HPDE6-E6E7 (cell line): ENCODE results near the gene DQX1.

Experiments
- DNase-seq: peaks from one replicate; pipeline ENCODE4 v3.0.0; 2011; ENCODE audit warnings: missing footprints; ENCODE audit errors: extremely low spot score

The DQX1 gene

DNA sequence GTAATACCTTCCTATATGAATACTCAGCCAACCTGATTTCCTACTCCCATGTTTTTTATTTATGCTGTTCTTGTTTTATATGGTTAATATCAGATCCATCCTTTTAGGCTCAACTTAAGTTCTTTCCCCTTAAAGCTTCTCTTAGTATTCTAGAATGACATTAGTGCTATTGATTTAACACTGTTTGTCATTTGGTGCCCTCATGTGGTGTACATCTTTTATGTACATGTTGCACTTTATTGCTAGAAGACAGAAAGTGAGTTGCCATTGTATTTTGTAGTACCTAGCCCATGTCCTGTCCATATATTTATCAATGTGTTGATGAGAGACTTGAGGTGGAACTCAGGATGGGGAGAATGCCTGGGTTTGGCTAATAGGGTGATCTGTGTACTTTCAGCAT lies 6.2 kb upstream of the DQX1 start:
- DNase-seq: no peak

DNA sequence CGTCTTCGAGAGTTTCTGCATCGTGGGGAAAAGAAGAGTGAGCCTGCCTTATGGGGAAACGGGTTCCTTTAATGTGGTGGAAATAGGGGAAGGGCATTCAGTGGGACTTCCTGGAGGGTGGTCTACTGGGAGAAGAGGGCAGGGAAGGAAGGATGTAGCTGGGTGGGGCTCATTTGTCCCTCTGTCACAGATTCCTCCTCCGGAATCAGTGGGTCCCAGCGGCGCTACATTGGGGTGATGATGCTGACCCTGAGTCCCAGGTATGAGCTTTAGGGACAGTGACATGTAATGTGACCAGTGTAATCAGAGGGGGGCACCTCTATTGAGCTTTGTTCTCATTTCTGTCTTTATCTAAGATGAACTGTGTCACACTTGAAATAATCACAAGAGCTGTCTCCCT lies 5.6 kb upstream of the DQX1 start:
- DNase-seq: no peak

GRCh38 chr2:74530239-74531187 lies 4.5 kb upstream of the DQX1 start:
- no peak for DNase-seq

DNA sequence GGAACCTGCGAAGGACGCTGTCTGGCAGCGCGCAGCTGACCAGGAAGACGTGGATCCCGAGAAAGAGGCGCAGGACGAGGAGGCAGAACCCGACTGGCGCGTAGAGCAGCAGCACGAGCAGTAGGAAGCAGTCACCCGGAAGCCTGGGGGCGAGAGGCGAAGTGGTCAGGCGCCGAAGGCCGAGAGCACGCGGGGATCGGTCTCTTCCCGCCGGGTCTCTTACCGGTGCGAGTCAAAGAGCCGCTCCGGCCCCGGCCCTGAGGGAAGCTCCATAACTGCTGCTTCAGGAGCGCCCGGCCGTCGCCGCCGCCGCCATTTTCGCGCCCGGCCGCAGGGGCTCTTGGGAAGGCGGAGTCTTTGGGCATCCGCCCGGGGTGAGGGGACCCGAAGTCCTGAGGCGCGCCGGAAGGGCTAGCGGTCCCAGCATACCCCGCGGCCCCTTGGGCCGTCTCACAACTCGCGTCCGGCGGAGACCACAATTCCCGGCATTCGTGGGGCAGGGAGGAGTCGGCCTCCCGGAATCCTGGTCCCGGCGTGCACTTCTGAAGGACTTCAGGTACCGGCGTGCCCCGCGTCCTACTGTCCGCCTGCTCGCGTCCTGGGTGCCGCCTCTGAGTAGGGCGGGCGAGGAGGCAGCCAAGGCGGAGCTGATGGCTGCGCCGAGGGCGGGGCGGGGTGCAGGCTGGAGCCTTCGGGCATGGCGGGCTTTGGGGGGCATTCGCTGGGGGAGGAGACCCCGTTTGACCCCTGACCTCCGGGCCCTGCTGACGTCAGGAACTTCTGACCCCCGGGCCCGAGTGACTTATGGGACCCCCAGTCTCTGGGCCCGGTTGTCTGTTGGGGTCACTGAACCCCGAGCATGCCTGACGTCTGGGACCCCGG lies 3.6 kb upstream of the DQX1 start, which contains the start of the genes AUP1 and HTRA2:
TSS of gene AUP1 (minus strand) at position 350 of the 882 bp plus-strand sequence. CDS start at position 273, 77 bp downstream.
TSS of gene HTRA2 (plus strand) at position 577 of the 882 bp plus-strand sequence. CDS start at position 651, 74 bp downstream.
- DNase-seq: peak; percentile 99

GRCh38 chr2:74528600-74529356 lies 2.7 kb upstream of the DQX1 start:
- DNase-seq: no peak

GRCh38 chr2:74527741-74528140 lies 1.7 kb upstream of the DQX1 start:
- no peak for DNase-seq

DNA sequence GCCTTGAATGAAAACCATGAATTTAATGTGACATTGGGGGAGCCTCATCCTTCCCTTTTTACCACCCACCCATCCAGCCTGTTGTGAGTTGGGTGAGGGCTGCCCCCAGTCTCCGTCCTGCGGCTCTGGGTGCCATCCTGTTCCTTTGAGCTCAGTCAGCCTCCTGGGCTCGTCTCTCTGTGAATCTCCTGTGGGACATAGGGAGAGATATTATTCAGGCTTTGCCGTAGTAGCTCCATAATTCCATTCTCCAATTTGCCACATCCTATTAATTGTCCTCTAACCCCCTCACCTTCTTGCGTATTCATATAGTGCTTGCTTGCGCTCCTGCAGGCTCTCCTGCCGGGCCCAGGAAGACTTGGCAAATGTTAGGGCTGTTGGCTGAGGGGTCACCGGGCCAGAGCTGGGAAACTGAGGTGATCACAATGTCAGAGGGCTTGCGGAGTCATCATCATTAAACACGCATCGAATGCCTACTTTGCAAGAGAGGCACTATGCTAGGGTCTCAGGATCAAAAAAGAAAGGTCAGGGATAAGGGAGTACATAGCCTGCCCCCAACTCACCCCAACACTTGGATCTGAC lies 709 bp upstream of the DQX1 start:
- no peak for DNase-seq

DNA sequence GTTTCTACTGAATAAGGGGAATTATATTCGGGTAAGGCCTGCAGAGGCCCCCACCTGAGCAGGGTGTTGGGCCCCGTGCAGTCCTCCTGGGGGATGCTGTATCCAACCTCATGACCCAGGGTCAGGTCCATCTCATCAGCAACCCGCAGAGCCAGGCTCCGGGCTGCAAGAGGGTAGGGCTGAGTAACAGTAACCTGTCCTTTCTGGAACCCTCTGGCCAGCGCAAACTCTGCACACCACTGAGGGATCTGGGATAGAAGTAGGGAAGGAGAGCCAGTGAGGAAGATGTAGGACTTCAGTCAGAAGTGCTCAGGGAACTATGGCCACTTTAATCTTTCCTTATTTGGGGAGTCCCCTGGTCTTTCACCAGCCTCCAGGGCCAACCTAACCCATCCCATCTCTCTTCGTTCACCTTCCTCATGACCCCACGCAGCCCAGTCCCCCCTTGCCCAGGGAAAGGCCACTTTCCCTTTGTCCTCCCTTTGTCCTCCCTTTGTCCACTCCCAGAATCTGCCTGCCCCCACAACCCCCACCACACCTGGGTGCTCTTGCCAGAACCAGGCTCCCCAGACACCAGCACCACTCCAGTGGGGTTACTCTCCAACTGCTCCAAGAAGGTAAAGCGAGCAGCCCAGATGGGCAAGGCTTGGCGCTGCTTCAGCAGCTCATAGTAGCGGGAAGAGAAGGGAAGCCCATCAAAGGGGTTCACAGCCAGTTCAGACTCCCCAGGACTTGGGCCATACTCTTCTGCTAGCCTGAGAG lies 895 bp downstream of the DQX1 start:
- DNase-seq: no peak

- DNase-seq: no peak
These were observed 2.0 kb downstream of the DQX1 start for GRCh38 chr2:74524005-74524404.

- no peak for DNase-seq
These were observed 3.5 kb downstream of the DQX1 start for GRCh38 chr2:74522516-74522915.

- no peak for DNase-seq
These were observed 9.4 kb downstream of the DQX1 start for GRCh38 chr2:74516650-74517049.

- no peak for DNase-seq
These were observed 9.9 kb downstream of the DQX1 start for GRCh38 chr2:74515981-74516633.

- DNase-seq: no peak
These were observed 10.6 kb downstream of the DQX1 start for GRCh38 chr2:74515271-74515980.

- no peak for DNase-seq
These were observed 11.4 kb downstream of the DQX1 start, which contains the start of gene TLX2 for GRCh38 chr2:74514368-74515270. Gene TLX2 (plus strand): TSS chr2:74514450. CDS start chr2:74514807, 357 bp downstream.

DNA sequence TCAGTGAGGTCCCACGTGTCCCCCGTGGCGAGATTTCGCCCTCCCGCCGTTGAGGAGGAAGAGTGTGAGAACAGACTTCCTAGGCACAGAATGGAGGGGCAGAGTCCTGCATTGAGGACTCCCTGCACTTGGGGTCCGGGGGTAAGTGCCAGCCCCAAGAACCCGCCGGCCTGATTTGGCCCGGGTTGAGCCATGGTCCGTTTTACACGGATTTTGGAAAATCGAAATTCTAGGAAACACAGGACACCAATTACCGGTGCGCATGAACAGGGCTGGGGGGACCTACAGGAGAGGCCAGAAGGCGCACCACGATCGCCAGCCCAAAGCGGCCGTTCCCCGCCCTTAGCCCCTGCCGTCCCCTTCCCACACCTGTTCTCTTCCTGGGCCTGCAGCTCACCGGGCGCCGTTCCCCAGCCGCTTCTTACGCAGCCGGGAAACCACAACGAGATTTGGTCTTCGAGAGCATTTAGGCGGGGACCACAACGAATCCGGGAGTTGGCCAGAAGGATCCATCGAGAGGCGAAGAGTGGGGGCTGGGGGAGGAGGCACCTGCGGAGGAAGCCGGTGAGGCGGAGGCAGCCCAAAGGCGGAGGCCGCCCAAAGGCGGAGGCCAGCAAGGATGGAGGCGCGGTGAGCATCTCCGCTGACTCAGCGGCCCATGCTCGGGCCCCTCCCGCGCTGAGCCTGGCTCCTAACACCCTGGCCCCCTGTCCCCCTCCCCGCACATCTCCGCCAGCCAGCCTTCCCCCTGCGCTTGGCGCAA lies 12.2 kb downstream of the DQX1 start:
- DNase-seq: no peak

DNA sequence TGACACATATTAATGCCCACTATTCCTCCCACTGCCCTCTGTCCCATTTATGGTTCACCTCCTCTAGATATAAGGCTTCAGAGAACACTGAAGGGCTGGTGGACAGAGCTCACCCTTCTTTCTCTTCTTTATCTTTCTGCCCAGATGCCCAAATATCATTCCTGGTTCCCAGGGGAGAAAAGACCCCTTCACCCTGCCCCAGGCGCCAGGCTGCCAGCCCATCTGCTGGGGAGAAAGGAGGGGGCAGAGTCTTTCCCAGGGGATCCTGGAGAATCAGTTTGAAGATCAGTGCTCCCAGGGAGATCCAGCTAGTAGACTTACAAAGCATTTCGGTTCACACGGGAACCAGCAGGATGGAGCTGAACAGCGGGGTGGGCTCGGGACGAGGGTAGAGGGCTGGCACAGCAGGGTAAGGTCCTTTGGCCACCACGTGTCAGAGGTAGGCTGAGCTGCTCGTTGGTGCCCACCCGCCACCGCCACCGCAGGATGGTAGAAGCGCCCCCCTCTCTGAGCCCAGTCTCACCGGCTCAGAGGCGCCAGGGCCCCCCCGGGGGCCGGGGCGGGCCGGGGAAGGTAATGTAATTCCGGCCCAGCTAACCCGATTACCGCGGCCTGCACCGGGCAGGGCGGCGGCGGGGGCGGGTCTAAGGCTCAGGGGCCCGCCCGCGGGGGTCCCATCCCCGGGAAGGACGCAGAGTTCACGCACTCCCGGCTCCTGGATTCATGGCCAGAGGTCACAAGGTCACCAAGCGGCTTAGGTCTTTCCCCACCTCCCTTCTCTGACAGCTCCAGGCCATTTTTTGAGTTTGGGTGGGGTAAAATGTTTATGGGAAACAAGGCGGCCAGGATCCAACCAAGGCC lies 13.1 kb downstream of the DQX1 start:
- no peak for DNase-seq
